ENCODE data around the gene IMP3.

DNA sequence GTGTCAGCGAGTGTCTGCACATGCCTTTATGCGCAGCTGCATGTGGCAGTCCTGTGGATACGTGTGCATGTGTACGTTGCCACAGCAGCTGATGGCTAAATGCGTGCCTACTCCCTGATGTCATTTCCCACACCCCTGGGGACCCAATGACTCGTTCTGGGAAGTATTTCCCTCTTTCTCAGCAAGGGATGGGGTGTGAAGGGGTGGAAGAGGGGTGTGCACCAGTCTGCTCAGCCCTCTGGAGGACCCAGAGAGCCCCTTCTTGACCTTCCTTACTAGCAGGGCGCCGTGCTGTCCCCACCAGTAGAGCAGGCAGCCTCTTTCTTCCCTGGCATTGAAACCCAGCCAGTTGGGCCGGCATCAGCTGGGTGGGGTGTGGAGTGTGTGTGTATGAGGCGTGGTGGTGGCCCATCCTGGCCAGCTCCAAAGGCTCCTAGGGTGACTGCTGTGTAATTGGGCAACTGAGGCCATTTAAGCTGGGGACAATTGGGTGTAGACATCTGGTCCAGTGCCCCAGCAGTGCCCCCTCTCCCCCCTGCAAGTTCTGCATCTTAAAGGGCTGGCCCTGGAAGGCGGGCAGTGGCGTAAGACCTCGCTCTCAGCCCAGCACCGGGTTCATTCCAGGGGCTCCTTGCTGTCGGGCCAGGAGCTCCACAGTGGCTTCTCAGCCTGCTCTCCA, 26.9 kb upstream of the IMP3 start:
- TF ChIP-seq, protein P1, sequence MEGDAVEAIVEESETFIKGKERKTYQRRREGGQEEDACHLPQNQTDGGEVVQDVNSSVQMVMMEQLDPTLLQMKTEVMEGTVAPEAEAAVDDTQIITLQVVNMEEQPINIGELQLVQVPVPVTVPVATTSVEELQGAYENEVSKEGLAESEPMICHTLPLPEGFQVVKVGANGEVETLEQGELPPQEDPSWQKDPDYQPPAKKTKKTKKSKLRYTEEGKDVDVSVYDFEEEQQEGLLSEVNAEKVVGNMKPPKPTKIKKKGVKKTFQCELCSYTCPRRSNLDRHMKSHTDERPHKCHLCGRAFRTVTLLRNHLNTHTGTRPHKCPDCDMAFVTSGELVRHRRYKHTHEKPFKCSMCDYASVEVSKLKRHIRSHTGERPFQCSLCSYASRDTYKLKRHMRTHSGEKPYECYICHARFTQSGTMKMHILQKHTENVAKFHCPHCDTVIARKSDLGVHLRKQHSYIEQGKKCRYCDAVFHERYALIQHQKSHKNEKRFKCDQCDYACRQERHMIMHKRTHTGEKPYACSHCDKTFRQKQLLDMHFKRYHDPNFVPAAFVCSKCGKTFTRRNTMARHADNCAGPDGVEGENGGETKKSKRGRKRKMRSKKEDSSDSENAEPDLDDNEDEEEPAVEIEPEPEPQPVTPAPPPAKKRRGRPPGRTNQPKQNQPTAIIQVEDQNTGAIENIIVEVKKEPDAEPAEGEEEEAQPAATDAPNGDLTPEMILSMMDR (IDR thresholded peaks at IDR 0.05), result no peak
- no peak for TF ChIP-seq POLR2AphosphoS5 (IDR thresholded peaks at IDR 0.05)

All from prostate gland (tissue), 2 donors.